ENCODE results near the gene FOCAD. TPM values are rescaled to one million over a fixed set of nuclear protein-coding genes. Genes with fewer than 3 reads are reported as not detected.

The FOCAD gene
- total and polyA plus RNA-seq, 2 of the 8 experiments (the other 6 are each of a cell fraction or from before 2014, with no cell fraction given): 22.0 to 38.4 TPM

- TF ChIP-seq RAD21 (IDR thresholded peaks at IDR 0.05 in 1 of 2, conservative IDR thresholded peaks at IDR 0.05 in 1 of 2; ENCODE audit: low read depth in 2 of 2, low read length in 2 of 2) (no peak), TCF12 (IDR thresholded peaks at IDR 0.05; ENCODE audit: low read depth, low read length) (no peak), RXRA (IDR thresholded peaks at IDR 0.05; ENCODE audit: insufficient read depth, low read depth, low read length) (no peak), SIRT6 (IDR thresholded peaks at IDR 0.05; ENCODE audit: low read length) (no peak), SP2 (IDR thresholded peaks at IDR 0.05; ENCODE audit: low read length) (no peak)
Measured at GRCh38 chr9:20784196-20784595, 100.1 kb downstream of the FOCAD start (continued).

Data from H1 (cell line).